Hepatocyte (in vitro differentiated cells): ENCODE measurements around the gene CHMP1B.

Experiments used
- EZH2 ChIP-seq: fragments of 200-600 bp; sonication (generic); IDR thresholded peaks from 2 replicates; pipeline ENCODE4 v1.6.1; 2016; ENCODE audit warnings: antibody characterized with exemption, mild to moderate bottlenecking, borderline replicate concordance
- EZH2phosphoT487 ChIP-seq: fragments of 200-600 bp; sonication (generic); IDR thresholded peaks from one replicate; pipeline ENCODE4 v1.6.1; 2018; ENCODE audit warnings: antibody characterized with exemption, mild to moderate bottlenecking, low read depth, moderate library complexity; ENCODE audit not compliant: unreplicated experiment, severe bottlenecking
- TF ChIP-seq, protein P1 (sequence below): fragments of 200-600 bp; sonication (generic); IDR thresholded peaks from 2 replicates; pipeline ENCODE4 v1.5.1; 2016; ENCODE audit warnings: antibody characterized with exemption, mild to moderate bottlenecking; ENCODE audit not compliant: poor library complexity

DNA sequence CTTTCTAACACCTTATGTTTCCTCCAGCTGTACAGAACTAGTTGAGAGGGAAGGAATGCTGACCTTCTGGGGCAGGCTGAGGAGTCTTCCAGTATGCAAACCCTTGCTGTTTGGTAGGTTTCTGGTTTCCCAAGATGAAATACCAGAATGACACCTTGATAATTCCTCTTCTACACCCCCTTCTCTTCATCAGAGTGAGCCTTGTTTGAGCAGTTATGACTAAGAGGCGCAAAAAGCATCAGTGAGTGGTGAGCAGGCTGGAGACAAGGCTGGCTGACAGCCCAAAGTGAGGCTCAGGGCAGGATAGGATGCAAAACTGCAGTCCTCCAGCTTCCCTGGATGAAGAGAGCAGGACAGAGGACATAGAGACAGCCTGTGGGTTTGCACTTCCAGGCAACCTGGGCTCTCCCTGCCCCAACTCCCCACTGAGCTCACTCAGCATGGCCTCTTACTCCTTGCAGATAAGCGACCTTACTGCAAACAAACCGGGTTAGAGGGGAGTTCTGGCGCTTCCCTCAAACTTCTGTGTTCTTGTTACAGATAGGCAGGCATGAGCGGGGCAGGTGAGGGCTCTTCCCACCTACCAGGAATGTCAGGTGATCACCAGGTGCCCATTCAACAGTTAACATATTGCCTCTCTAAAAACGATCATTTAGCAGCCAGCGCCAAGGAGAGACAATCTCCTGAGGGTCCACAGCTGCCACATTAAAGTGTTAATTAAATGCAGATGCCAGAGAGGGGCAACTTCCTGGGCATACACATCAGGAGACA lies 51.5 kb downstream of the CHMP1B start:
- TF ChIP-seq, protein P1, sequence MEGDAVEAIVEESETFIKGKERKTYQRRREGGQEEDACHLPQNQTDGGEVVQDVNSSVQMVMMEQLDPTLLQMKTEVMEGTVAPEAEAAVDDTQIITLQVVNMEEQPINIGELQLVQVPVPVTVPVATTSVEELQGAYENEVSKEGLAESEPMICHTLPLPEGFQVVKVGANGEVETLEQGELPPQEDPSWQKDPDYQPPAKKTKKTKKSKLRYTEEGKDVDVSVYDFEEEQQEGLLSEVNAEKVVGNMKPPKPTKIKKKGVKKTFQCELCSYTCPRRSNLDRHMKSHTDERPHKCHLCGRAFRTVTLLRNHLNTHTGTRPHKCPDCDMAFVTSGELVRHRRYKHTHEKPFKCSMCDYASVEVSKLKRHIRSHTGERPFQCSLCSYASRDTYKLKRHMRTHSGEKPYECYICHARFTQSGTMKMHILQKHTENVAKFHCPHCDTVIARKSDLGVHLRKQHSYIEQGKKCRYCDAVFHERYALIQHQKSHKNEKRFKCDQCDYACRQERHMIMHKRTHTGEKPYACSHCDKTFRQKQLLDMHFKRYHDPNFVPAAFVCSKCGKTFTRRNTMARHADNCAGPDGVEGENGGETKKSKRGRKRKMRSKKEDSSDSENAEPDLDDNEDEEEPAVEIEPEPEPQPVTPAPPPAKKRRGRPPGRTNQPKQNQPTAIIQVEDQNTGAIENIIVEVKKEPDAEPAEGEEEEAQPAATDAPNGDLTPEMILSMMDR, result no peak
- no peak for TF ChIP-seq EZH2
- TF ChIP-seq EZH2phosphoT487, result no peak
